T-helper 22 cell (primary cell): ENCODE data around the gene STOML1.
A peak's percentile ranks its signal among the peaks of the same experiment; 100 is the strongest.
"Not testable (repeated sequence)": the region's sequence is repeated elsewhere in the genome, so short reads cannot be mapped to it uniquely, and the experiment has no call there.

ENCODE experiments used
- DNase-seq: peaks from one replicate; pipeline ENCODE4 v3.0.0-alpha.2; 2020; ENCODE audit warnings: low read depth

STOML1 gene

DNA sequence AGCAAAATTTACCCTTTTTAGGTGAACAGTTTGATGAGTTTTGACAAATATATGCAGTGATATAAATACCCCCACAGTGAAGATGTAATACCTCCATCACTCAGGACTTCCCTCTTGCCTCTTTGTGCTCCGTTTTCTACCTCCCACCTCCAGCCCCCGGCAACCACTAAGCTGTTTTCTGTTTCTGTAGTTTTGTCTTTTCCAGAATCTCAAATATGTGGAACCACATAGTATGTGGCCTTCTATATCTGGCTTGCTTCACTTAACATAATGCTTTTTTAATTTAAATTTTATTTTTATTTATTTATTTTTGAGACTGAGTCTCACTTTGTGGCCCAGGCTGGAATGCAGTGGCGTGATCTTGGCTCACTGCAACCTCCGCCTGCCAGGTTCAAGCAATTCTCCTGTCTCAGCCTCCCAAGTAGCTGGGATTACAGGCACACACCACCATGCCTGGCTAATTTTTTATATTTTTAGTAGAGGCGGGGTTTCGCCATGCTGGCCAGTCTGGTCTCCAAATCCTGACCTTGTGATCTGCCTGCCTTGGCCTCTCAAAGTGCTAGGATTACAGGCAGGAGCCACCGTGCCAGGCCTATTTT lies 31.5 kb downstream of the STOML1 start:
- DNase-seq = not testable (repeated sequence)

DNA sequence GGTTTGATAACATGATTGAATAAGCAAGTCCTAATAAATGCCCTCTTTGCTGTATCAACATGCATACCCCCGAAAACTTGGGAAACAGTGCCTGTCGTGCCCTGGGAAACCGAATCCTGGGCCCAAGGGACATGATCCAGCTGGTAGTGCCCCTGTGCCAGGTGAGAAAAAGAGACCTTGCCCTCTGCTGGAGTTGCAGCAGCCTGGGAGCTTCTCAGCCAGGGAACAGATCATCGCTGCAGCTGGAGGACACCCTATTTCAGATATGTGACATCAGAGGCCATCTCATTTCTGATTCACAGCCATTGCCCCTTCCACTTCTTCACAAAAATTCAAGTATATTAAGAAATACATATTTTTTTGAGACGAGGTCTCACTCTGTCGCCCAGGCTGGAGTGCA lies 32.3 kb downstream of the STOML1 start:
- DNase-seq = no peak

DNA sequence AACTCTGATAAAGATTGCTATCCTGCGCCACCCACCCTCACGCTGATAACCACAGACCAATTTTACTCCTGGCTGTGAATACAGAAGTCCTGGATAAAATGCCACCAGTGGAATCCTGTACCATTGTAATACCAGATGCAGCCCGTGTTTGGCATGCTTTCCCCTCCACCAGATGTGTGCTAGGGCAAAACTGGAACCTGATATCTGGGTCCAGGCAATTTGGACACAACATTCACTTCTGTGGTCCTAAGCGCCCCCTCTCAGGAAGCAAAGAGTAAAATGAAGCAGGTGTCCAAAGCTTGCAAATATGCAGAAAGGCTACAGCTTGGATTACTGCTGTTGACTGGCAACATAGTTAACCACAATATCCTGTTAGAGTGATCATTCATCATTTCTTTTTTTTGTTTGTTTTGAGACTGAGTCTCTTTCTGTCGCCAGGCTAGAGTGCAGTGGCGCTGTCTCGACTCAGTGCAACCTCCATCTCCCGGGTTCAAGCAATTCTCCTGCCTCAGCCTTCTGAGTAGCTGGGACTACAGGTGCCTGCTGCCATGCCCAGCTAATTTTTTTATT lies 33.0 kb downstream of the STOML1 start:
- DNase-seq = no peak

DNA sequence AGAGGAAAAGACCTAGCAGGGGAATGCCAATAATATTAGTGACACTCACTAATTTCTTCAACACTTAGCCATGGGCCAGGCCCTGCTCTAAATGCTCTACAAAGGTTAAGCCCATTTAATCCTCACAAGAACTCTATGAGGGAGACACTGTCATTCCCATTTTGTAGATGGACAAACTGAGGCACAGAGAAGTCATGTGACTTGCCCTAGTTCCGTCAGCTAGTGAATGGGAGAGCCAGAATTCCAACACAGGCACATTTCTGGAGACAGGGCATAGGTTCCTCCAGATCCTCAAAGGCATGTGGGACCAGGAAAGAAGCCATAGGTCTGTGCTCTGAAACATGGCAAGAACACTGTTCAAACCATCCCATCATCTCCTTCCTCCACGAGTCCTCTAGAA lies 34.3 kb downstream of the STOML1 start:
- DNase-seq = no peak

DNA sequence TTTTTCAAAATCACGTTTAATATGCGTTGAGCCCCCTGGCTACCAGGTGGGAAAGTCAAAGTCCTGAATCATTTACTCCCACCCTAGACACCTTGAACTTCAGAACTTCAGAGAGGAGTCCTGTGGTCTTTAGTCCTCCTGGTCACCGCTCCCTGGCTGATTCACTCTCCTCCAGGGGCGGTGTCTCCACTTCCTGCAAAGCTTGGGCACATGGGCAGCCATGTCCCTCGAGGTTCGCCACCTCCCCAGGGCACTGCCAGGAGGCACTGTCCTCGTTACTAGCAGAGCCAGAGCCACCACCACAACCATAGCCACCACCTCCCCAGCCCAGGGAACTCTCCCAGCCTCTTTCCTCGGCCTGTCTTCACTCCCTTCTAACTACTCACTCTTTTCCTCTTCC lies 34.8 kb downstream of the STOML1 start:
- DNase-seq = no peak

DNA sequence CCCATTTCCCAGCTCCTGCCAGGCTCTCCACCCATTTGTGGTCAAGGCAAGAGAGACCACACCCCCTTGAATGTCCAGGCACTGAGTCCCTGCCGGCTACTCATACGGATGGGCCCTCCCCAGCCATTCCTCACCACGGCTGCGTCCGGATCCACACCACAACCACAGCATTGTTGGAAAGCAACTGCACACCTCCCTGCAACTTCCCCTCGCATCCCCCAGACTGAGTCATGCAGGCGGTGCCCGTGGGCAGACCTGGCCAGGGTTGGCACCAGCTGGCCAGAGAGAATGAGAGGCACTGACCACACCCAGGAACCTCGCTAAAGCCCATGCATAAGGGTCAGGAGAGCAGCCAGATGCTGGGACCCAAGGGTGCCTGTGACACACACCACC lies 35.4 kb downstream of the STOML1 start:
- no peak for DNase-seq

DNA sequence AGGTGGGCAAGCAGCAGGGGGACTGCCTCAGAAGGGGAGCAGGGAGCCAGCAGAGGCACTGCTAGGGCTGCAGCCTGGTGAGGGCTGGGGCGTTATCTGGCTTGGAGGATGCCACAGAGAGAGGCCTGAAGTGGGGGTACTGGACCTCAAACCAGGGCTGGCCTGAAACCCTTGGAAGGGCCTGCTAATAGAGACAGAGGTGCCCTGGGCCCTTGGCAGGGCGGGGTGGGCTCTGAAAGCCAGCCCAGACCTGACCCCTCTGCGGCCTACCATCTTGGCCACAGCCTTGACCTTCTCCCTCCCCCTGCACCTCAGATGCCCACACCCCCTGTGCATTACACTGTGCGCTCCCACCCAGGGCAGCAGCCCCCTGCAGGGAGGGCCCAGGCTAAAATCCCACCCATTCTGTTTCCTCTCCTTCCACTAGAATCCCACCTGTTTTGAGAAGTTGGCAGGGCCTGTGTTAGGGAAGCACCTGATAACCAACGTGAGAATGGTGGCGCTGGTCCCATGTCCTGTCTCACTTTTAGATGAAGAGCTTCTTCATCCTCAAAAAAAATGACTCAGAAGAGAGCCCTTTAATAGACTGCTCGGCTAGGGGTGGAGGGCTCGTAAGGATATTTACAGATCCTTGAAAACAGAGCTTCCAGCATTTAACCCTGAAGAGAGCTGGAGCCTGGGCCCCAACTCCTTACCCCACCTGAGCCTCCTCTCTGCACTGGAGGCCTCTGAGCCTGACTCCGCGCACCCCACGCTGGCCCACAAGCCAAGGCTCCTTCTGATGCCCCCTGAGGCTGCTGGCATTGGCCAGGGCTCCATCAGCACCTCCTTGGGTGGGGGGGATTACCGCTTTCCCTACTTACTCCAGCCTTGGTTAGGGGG lies 36.0 kb downstream of the STOML1 start:
- no peak for DNase-seq

GRCh38 chr15:73955326-73955725 lies 36.8 kb downstream of the STOML1 start:
- DNase-seq = no peak

- no peak for DNase-seq
Measured at GRCh38 chr15:73954188-73955145, 37.6 kb downstream of the STOML1 start.

- DNase-seq = no peak
Measured at GRCh38 chr15:73952913-73953750, 39.0 kb downstream of the STOML1 start.

DNA sequence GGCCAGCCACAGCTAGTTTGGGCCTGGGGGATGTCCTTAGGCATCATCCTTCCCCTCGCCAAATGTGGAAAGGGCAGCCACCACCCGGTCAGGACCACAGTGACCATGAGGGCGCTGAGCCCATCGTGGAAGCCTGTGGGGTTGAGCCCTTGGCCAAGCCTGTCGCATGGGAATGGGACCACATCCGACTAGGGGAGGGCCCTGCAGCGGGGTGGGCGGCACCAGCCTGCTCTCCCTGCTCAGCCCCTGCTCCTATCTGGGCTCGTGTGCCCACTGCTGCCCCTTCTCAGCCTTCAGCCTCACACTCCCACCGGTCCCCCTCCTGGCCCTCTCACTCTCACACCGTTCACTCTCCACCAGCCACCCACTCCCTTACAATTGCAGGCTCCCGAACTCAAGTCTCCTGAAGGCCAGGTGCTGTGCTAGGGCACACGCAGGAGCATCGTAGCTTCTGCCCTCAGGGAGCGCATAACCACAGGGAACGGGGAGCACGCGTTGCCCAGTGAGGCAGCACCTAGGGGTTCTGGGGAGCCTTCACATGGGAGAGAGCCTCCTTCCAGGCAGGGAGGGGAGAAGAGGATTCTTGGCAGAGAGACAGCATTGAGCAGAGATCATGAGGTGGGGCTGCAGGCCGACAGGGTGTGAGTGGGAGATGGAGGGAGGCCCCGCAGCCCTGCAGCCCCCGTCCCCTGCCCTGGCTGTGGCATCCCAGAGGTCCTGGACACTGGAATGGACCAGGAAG lies 39.8 kb downstream of the STOML1 start:
- DNase-seq = no peak

GRCh38 chr15:73951601-73952000 lies 40.5 kb downstream of the STOML1 start:
- no peak for DNase-seq

GRCh38 chr15:73950831-73951561 lies 41.1 kb downstream of the STOML1 start:
- peak; percentile 44 for DNase-seq

- no peak for DNase-seq
Measured at GRCh38 chr15:73950479-73950830, 41.6 kb downstream of the STOML1 start.

- no peak for DNase-seq
Measured at GRCh38 chr15:73949496-73949895, 42.6 kb downstream of the STOML1 start.

DNA sequence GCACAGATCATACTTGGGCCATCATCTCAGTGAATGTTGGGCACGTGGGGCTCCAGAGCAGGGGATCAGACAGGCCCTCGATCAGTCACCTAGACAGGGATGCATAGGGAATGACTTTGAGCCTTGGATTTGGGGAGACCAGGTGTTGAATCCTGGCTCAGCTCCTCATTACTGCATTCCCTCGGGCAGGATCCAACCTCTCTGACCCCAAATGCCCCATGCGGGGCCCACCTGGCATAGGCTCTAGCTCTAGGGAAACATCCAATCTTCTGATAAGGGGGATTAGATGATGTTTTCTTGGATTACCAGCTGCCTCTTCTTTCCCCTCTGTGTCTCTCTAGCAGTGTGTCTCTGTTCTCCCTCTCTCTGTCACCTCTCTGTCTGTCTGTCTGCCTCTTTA lies 43.1 kb downstream of the STOML1 start:
- DNase-seq = no peak

GRCh38 chr15:73948396-73948795 lies 43.7 kb downstream of the STOML1 start:
- DNase-seq = no peak

GRCh38 chr15:73947651-73948050 lies 44.4 kb downstream of the STOML1 start:
- DNase-seq = no peak

DNA sequence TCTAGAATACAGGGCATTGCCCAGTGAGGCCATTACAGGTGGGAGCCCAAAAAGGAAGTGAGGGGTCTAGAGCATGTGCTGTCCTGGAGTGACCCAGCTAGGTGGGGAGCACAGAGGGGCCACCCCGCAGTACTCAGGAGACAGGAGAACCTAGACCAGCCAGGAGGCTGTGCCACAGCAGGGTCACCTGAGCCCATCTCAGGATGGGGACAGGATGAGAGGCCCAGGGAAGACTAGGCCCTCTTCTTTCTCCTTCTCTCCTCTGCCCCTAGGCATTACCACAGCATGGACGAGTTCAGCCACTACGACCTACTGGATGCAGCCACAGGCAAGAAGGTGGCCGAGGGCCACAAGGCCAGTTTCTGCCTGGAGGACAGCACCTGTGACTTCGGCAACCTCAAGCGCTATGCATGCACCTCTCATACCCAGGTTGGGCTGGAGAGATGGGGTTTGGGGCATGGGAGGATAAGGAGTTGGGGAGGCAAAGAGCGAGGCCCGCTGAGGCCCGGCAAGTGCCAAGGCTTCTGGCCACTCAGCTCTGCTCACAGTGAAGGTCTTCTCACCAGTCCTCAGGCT lies 45.2 kb downstream of the STOML1 start:
- DNase-seq = no peak
